Transverse colon (tissue), 4 donors: ENCODE results near the gene TBX2. TPM values are rescaled to one million over a fixed set of nuclear protein-coding genes. Genes with fewer than 3 reads are reported as not detected.

ENCODE experiments used
- DNase-seq: peaks from one replicate; pipeline ENCODE4 v3.0.0-alpha.2; 2019
- H3K27ac ChIP-seq, 4 donors: fragments of 200-600 bp; sonication (generic); 2 replicates each; pipeline ENCODE4 v1.5.1; 2016 to 2018; ENCODE audit warnings: inconsistent platforms in 4 of 4
- H3K27me3 ChIP-seq: fragments of 200-600 bp; sonication (generic); 2 replicates; pipeline ENCODE4 v1.5.1; 2017; ENCODE audit warnings: inconsistent platforms
- H3K36me3 ChIP-seq, 4 donors: fragments of 200-600 bp; sonication (generic); 2 replicates each; pipeline ENCODE4 v1.5.1; 2017 to 2019; ENCODE audit warnings: inconsistent platforms in 4 of 4
- H3K4me1 ChIP-seq, 4 donors: fragments of 200-600 bp; sonication (generic); 2 replicates each; pipeline ENCODE4 v1.5.1; 2017 to 2020; ENCODE audit warnings: inconsistent platforms in 4 of 4
- H3K4me3 ChIP-seq, 4 donors: fragments of 200-600 bp; sonication (generic); 1 replicate in 1 of 4; 2 replicates in 3 of 4; pipeline versions ENCODE4 v1.5.1 to v1.6.1; 2017 to 2019; ENCODE audit warnings: inconsistent platforms in 4 of 4
- H3K9me3 ChIP-seq, 2 donors: fragments of 200-600 bp; sonication (generic); 2 replicates each; pipeline ENCODE4 v1.5.1; 2017 to 2019; ENCODE audit warnings: inconsistent platforms in 2 of 2
- EP300 ChIP-seq: sonication (generic); formaldehyde crosslinking; IDR thresholded peaks from one replicate; pipeline ENCODE4 v1.6.1; 2017; ENCODE audit warnings: antibody characterized with exemption, low read depth
- POLR2A ChIP-seq: fragments of 450-650 bp; IDR thresholded peaks from one replicate; pipeline ENCODE4 v1.6.1; 2016; ENCODE audit warnings: antibody characterized with exemption, mild to moderate bottlenecking, moderate library complexity
- POLR2AphosphoS5 ChIP-seq, 3 donors: sonication (generic); formaldehyde crosslinking; IDR thresholded peaks; one replicate each; pipeline ENCODE4 v1.6.1; 2016; ENCODE audit warnings: antibody characterized with exemption in 3 of 3
- WGBS, 2 donors: methylation state at CpG; one replicate each; pipeline ENCODE4 v1.1.5; 2018; ENCODE audit warnings: low coverage in 1 of 2; 5-methylcytosine and 5-hydroxymethylcytosine counted together
- in situ Hi-C, 4 donors: fragments of 200-750 bp; cut with MboI; loops; one replicate each; pipeline versions ENCODE4 v1.15.0 to v1.15.1; 2017; ENCODE audit warnings: low sequenced_read_pairs in 3 of 4, low pct_ligation_motif_present in 1 of 4, low pct_unique_long_range_greater_than_20kb in 1 of 4
- intact Hi-C: fragments of 100-400 bp; cut with DNase I; formaldehyde crosslinking; loops from one replicate; pipeline ENCODE4 v1.15.1; 2023; ENCODE audit warnings: low total_unique reads
- total RNA-seq, 4 donors: library from RNA; depleted of rRNA; stranded (reverse); fragments of >200 nt; gene quantifications; one replicate each; pipeline ENCODE4 v1.1.0, GENCODE V29; 2016
- TF ChIP-seq, protein P1 (sequence below), 5 experiments: fragments of 200-600 bp in 3 of 5; fragments of 450-650 bp in 2 of 5; sonication (generic) in 3 of 5; IDR thresholded peaks; 1 replicate in 2 of 5; 2 replicates in 3 of 5; pipeline ENCODE4 v1.5.1; 2016 to 2017; ENCODE audit warnings: antibody characterized with exemption in 5 of 5, inconsistent platforms in 3 of 5, mild to moderate bottlenecking in 2 of 5, moderate library complexity in 1 of 5

TBX2 gene
- total RNA-seq, 4 donors from 2014 or later: 2.6 to 13.5 (median 8.7) TPM

DNA sequence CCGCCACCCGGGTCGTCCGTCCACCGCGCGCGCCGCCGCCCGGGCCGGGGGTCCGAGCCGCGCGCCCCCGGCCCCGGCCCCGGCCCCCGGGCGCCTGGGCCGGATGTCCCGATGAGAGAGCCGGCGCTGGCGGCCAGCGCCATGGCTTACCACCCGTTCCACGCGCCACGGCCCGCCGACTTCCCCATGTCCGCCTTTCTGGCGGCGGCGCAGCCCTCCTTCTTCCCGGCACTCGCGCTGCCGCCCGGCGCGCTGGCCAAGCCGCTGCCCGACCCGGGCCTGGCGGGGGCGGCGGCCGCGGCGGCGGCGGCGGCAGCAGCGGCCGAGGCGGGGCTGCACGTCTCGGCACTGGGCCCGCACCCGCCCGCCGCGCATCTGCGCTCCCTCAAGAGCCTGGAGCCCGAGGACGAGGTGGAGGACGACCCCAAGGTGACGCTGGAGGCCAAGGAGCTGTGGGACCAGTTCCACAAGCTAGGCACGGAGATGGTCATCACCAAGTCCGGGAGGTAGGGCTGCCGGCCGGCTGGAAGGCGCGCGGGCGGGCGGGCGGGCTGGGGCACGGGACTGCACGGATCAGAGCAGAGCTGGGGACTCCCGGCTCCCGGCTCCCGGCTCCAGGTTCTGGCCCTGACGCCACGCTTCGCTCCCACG lies 548 bp downstream of the TBX2 start:
- TF ChIP-seq EP300: no peak
- no peak for TF ChIP-seq POLR2AphosphoS5 (IDR thresholded peaks at IDR 0.05)
- TF ChIP-seq POLR2A: no peak
- TF ChIP-seq, protein P1, sequence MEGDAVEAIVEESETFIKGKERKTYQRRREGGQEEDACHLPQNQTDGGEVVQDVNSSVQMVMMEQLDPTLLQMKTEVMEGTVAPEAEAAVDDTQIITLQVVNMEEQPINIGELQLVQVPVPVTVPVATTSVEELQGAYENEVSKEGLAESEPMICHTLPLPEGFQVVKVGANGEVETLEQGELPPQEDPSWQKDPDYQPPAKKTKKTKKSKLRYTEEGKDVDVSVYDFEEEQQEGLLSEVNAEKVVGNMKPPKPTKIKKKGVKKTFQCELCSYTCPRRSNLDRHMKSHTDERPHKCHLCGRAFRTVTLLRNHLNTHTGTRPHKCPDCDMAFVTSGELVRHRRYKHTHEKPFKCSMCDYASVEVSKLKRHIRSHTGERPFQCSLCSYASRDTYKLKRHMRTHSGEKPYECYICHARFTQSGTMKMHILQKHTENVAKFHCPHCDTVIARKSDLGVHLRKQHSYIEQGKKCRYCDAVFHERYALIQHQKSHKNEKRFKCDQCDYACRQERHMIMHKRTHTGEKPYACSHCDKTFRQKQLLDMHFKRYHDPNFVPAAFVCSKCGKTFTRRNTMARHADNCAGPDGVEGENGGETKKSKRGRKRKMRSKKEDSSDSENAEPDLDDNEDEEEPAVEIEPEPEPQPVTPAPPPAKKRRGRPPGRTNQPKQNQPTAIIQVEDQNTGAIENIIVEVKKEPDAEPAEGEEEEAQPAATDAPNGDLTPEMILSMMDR (IDR thresholded peaks at IDR 0.05): no peak
- no peak for DNase-seq
- 6% methylated on average over 62 of the region's 90 CpGs; no CpG with 5 or more reads in 1 of the 2 donors for whole genome bisulfite sequencing, 2 donors

GRCh38 chr17:61400717-61401388 lies 1.2 kb downstream of the TBX2 start:
- H3K4me1 ChIP-seq: peaks cover 18 to 63% (median 52%) of the 10 kb centered on the region in 4 donors
- in situ Hi-C loops: loop anchor here in 1 of 4 donors (25.0 kb wide), 1 partner anchor 436 kb away; no protein-coding TSS in a partner anchor
- peaks cover 96% of the 10 kb centered on the region for H3K27me3 ChIP-seq
- TF ChIP-seq, protein P1 (IDR thresholded peaks at IDR 0.05): no peak
- TF ChIP-seq POLR2AphosphoS5 (IDR thresholded peaks at IDR 0.05) (no peak), POLR2A (no peak), EP300 (no peak)
- no peaks in the 10 kb centered on the region for H3K9me3 ChIP-seq
- WGBS, 2 donors: 8% methylated on average over 45 of the region's 45 CpGs; no CpG with 5 or more reads in 1 of the 2 donors
- no peaks in the 10 kb centered on the region for H3K36me3 ChIP-seq
- H3K4me3 ChIP-seq: peak overlapping the region; percentile 20 to 51 (median 30)
- intact Hi-C loops: no loop called here
- no peak for DNase-seq
- peak overlapping the region; percentile 41 to 64 (median 56) for H3K27ac ChIP-seq

More for the DNA sequence above, 548 bp downstream of the TBX2 start:
- Histone ChIP-seq H3K9me3 (no peaks in the 10 kb centered on the region), H3K4me3 (peak overlapping the region; percentile 20 to 51 (median 30)), H3K27ac (peak overlapping the region; percentile 41 to 64 (median 56)), H3K4me1 (peaks cover 15 to 61% (median 49%) of the 10 kb centered on the region in 4 donors), H3K27me3 (peaks cover 96% of the 10 kb centered on the region), H3K36me3 (no peaks in the 10 kb centered on the region)
- in situ Hi-C loops: loop anchor here in 1 of 4 donors (25.0 kb wide), 1 partner anchor 437 kb away; no protein-coding TSS in a partner anchor
- intact Hi-C loops: no loop called here

DNA sequence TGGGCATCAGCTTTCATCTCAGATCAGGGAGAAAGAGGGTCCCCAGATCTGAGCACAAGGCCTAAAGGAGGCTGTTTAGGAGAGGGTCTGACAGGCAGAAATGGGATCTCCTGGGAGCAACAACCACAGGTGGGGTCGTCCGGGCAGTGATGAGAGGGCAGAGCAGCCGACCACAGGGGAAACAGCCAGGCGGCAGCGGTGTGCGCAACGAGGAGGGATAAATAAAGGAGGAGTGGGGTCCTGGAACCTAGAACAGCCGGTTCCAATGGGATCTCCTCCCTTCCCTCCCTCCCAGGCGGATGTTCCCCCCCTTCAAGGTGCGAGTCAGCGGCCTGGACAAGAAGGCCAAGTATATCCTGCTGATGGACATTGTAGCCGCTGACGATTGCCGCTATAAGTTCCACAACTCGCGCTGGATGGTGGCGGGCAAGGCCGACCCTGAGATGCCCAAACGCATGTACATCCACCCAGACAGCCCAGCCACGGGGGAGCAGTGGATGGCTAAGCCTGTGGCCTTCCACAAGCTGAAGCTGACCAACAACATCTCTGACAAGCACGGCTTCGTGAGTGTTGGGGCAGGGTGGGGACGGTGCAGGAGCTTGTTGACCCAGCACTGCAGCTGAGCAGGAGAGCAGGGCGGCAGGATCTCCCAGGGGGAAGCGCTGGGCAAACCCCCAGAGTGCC lies 1.9 kb downstream of the TBX2 start:
- peaks cover 96% of the 10 kb centered on the region for H3K27me3 ChIP-seq
- no peaks in the 10 kb centered on the region for H3K9me3 ChIP-seq
- WGBS, 2 donors: 20% methylated on average over 25 of the region's 25 CpGs; no CpG with 5 or more reads in 1 of the 2 donors
- peak overlapping the region in 3 of 4 donors; percentile 21 to 51 (median 39) for H3K4me3 ChIP-seq
- peaks cover 18 to 58% (median 47%) of the 10 kb centered on the region in 4 donors for H3K4me1 ChIP-seq
- DNase-seq: no peak
- intact Hi-C loops: no loop called here
- H3K36me3 ChIP-seq: no peaks in the 10 kb centered on the region
- TF ChIP-seq POLR2AphosphoS5 (IDR thresholded peaks at IDR 0.05): no peak
- TF ChIP-seq, protein P1 (IDR thresholded peaks at IDR 0.05): no peak
- no peak for TF ChIP-seq EP300
- no peak for TF ChIP-seq POLR2A
- in situ Hi-C loops: loop anchor here in 1 of 4 donors (25.0 kb wide), 1 partner anchor 436 kb away; no protein-coding TSS in a partner anchor
- peak overlapping the region; percentile 41 to 64 (median 56) for H3K27ac ChIP-seq
